ENCODE data around the gene SELENON.
A peak's percentile ranks its signal among the peaks of the same experiment; 100 is the strongest.

Gene SELENON

GRCh38 chr1:25809929-25810328 lies 9.9 kb downstream of the SELENON start:
- DNase-seq: no peak

GRCh38 chr1:25810341-25811299 lies 10.6 kb downstream of the SELENON start:
- peak; percentile 69 for DNase-seq

- no peak for DNase-seq
These were observed 11.5 kb downstream of the SELENON start for GRCh38 chr1:25811384-25812082.

- no peak for DNase-seq
These were observed 13.2 kb downstream of the SELENON start for GRCh38 chr1:25813071-25813733.

- no peak for DNase-seq
These were observed 13.9 kb downstream of the SELENON start for GRCh38 chr1:25813734-25814471.

GRCh38 chr1:25814549-25815087 lies 14.6 kb downstream of the SELENON start:
- DNase-seq: no peak

- no peak for DNase-seq
These were observed 15.5 kb downstream of the SELENON start for GRCh38 chr1:25815208-25816111.

- DNase-seq: no peak
These were observed 16.2 kb downstream of the SELENON start for GRCh38 chr1:25816112-25816718.

- DNase-seq: no peak
These were observed 18.0 kb downstream of the SELENON start for GRCh38 chr1:25817840-25818501.

- DNase-seq: no peak
These were observed 18.6 kb downstream of the SELENON start for GRCh38 chr1:25818569-25818968.

- peak; percentile 84 for DNase-seq
These were observed 19.7 kb downstream of the SELENON start, which contains the start of gene MTFR1L for GRCh38 chr1:25819491-25820246. Gene MTFR1L (plus strand): TSS chr1:25819954. CDS start chr1:25823105, 3,151 bp downstream.

- peak; percentile 56 for DNase-seq
These were observed 20.5 kb downstream of the SELENON start for GRCh38 chr1:25820247-25821111.

- no peak for DNase-seq
These were observed 21.1 kb downstream of the SELENON start for GRCh38 chr1:25821112-25821476.

- DNase-seq: no peak
These were observed 21.7 kb downstream of the SELENON start for GRCh38 chr1:25821630-25822091.

GRCh38 chr1:25825605-25826004 lies 25.6 kb downstream of the SELENON start:
- DNase-seq: no peak

GRCh38 chr1:25826571-25826970 lies 26.6 kb downstream of the SELENON start:
- DNase-seq: no peak

GRCh38 chr1:25828491-25828890 lies 28.5 kb downstream of the SELENON start:
- no peak for DNase-seq

GRCh38 chr1:25829046-25829445 lies 29.1 kb downstream of the SELENON start:
- no peak for DNase-seq

Data from effector CD8-positive, alpha-beta T cell (primary cell).